Measurements from ENCODE around the gene SCARB1.
A peak's percentile ranks its signal among the peaks of the same experiment; 100 is the strongest.

SCARB1 gene

GRCh38 chr12:124774462-124775167 lies 89.0 kb downstream of the SCARB1 start:
- peak; percentile 37 for DNase-seq (ENCODE audit: low read depth)

- DNase-seq (ENCODE audit: low read depth): no peak
Measured at GRCh38 chr12:124774054-124774461, 89.6 kb downstream of the SCARB1 start.

- DNase-seq (ENCODE audit: low read depth): no peak
Measured at GRCh38 chr12:124772289-124773170, 91.1 kb downstream of the SCARB1 start.

- peak; percentile 68 for DNase-seq (ENCODE audit: low read depth)
Measured at GRCh38 chr12:124771462-124772288, 92.0 kb downstream of the SCARB1 start.

GRCh38 chr12:124770728-124771127 lies 92.9 kb downstream of the SCARB1 start:
- no peak for DNase-seq (ENCODE audit: low read depth)

- no peak for DNase-seq (ENCODE audit: low read depth)
Measured at GRCh38 chr12:124769881-124770512, 93.7 kb downstream of the SCARB1 start.

GRCh38 chr12:124769163-124769530 lies 94.5 kb downstream of the SCARB1 start:
- DNase-seq (ENCODE audit: low read depth): no peak

- DNase-seq (ENCODE audit: low read depth): no peak
Measured at GRCh38 chr12:124768452-124769162, 95.1 kb downstream of the SCARB1 start.

- peak; percentile 63 for DNase-seq (ENCODE audit: low read depth)
Measured at GRCh38 chr12:124767066-124767821, 96.4 kb downstream of the SCARB1 start.

- no peak for DNase-seq (ENCODE audit: low read depth)
Measured at GRCh38 chr12:124766727-124767065, 97.0 kb downstream of the SCARB1 start.

GRCh38 chr12:124765581-124766489 lies 97.8 kb downstream of the SCARB1 start:
- no peak for DNase-seq (ENCODE audit: low read depth)

GRCh38 chr12:124764870-124765580 lies 98.6 kb downstream of the SCARB1 start:
- no peak for DNase-seq (ENCODE audit: low read depth)

- peak; percentile 28 for DNase-seq (ENCODE audit: low read depth)
Measured at GRCh38 chr12:124764451-124764850, 99.2 kb downstream of the SCARB1 start.

- no peak for DNase-seq (ENCODE audit: low read depth)
Measured at GRCh38 chr12:124763594-124763979, 100.1 kb downstream of the SCARB1 start.

GRCh38 chr12:124762791-124763593 lies 100.7 kb downstream of the SCARB1 start:
- DNase-seq (ENCODE audit: low read depth): peak; percentile 43

- DNase-seq (ENCODE audit: low read depth): no peak
Measured at GRCh38 chr12:124762384-124762783, 101.3 kb downstream of the SCARB1 start.

GRCh38 chr12:124761871-124762270 lies 101.8 kb downstream of the SCARB1 start:
- DNase-seq (ENCODE audit: low read depth): no peak

GRCh38 chr12:124761056-124761455 lies 102.6 kb downstream of the SCARB1 start:
- no peak for DNase-seq (ENCODE audit: low read depth)
